Lung (tissue), 12 donors: ENCODE data around the gene TLL1. TPM values are rescaled to one million over a fixed set of nuclear protein-coding genes. Genes with fewer than 3 reads are reported as not detected.
A peak's percentile ranks its signal among the peaks of the same experiment; 100 is the strongest.

Source experiments
- ATAC-seq: fragments of 200-7000 bp; cut with Tn5 transposase; one replicate; pipeline ENCODE4 v1.9.1; 2020; ENCODE audit warnings: moderate number of reproducible peaks; ENCODE audit not compliant: insufficient read depth, low FRiP score
- DNase-seq, 3 donors: peaks; one replicate each; pipeline ENCODE4 v3.0.0-alpha.2; 2013 to 2017
- H3K27ac ChIP-seq, 2 donors: one replicate each; pipeline ENCODE4 v1.5.1; 2013; ENCODE audit warnings: mild to moderate bottlenecking in 2 of 2, moderate library complexity in 2 of 2, control low read depth in 1 of 2, inconsistent platforms in 1 of 2, low read depth in 1 of 2, low read length in 1 of 2
- H3K27me3 ChIP-seq, 3 donors: one replicate each; pipeline ENCODE4 v1.5.1; 2013; ENCODE audit warnings: low read length in 2 of 3; ENCODE audit not compliant: control insufficient read depth in 3 of 3, insufficient read depth in 3 of 3
- H3K36me3 ChIP-seq, 4 donors: one replicate each; pipeline ENCODE4 v1.5.1; 2013; ENCODE audit warnings: low read length in 4 of 4, mild to moderate bottlenecking in 1 of 4, moderate library complexity in 1 of 4; ENCODE audit not compliant: control insufficient read depth in 4 of 4, insufficient read depth in 4 of 4
- H3K4me1 ChIP-seq, 5 donors: one replicate each; pipeline ENCODE4 v1.5.1; 2013; ENCODE audit warnings: low read length in 5 of 5, mild to moderate bottlenecking in 2 of 5, moderate library complexity in 1 of 5; ENCODE audit not compliant: control insufficient read depth in 5 of 5, insufficient read depth in 5 of 5
- H3K4me3 ChIP-seq: one replicate; pipeline ENCODE4 v1.5.1; 2013; ENCODE audit warnings: mild to moderate bottlenecking, control low read depth, moderate library complexity
- H3K9ac ChIP-seq, 2 donors: one replicate each; pipeline ENCODE4 v1.5.1; 2013; ENCODE audit warnings: low read length in 2 of 2, control low read depth in 1 of 2; ENCODE audit not compliant: insufficient read depth in 1 of 2
- H3K9me3 ChIP-seq, 4 donors: one replicate each; pipeline ENCODE4 v1.5.1; 2013; ENCODE audit warnings: low read length in 3 of 4, mild to moderate bottlenecking in 1 of 4, moderate library complexity in 1 of 4; ENCODE audit not compliant: control insufficient read depth in 4 of 4, insufficient read depth in 3 of 4
- WGBS, 2 donors: extraction: QIAGEN DNeasy Blood & Tissue Kit; methylation state at CpG; one replicate each; pipeline ENCODE4 v1.1.7; 2013; 5-methylcytosine and 5-hydroxymethylcytosine counted together
- polyA plus RNA-seq, 2 donors: library from polyadenylated mRNA; stranded (reverse); fragments of 200-250 nt; gene quantifications; one replicate each; pipeline ENCODE4 v1.2.1, GENCODE V29; 2013
- total RNA-seq, 2 donors: library from RNA; depleted of rRNA in 1 of 2; stranded (reverse); fragments of >200 nt in 1 of 2; gene quantifications; one replicate each; pipeline ENCODE4 v1.2.1, GENCODE V29; 2014 to 2021
- TF ChIP-seq, protein P1 (sequence below): IDR thresholded peaks from 2 replicates; pipeline ENCODE4 v1.5.1; 2012; ENCODE audit warnings: mild to moderate bottlenecking; ENCODE audit errors: control extremely low read depth, extremely low read depth
- donor health status: control.
- donor health status: control.
- donor health status: Bipolar disorder and iron deficiency.
- donor health status: healthy.
- donor health status: DM: yes; HTN: yes; CAD: no.

TLL1 gene
- total and polyA plus RNA-seq, 4 donors = 0.93 to 5.7 (median 1.9) TPM

DNA sequence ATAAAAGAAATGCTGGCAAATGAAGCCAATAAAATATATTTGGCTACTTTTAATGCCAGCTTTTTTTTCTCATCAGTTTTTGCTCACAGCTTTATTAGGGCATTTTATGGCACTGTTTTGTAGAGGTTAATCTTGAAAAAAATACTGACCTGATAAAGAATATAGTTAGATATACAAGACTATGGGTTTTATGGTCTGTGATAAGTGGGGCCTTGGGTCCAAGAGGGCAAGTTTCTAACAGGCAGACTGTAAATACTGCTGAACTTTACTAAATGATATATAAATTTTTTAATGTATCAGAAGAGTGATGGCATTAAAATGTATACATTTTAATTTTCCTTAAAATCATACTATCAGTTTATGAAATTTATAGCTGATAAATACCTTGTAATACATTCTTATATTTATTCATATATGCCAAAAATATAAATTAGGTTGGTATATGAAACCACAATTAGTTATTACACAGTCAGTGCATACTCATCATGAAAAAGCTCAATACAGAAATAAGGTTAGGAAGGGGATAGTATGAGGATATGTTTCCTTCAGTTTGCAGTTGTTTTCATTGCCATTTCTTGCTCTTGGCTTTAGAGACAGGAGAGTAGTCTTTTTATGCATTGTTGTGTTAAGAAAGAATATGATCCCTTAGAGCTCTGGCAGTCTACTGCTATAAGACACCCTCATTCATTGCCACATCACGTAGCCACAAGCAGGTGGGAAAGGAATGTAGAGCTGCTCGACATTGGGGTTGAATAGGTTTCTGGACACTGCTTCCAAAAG is 146.6 kb downstream of the TLL1 start:
- no peak for DNase-seq
- TF ChIP-seq, protein P1, sequence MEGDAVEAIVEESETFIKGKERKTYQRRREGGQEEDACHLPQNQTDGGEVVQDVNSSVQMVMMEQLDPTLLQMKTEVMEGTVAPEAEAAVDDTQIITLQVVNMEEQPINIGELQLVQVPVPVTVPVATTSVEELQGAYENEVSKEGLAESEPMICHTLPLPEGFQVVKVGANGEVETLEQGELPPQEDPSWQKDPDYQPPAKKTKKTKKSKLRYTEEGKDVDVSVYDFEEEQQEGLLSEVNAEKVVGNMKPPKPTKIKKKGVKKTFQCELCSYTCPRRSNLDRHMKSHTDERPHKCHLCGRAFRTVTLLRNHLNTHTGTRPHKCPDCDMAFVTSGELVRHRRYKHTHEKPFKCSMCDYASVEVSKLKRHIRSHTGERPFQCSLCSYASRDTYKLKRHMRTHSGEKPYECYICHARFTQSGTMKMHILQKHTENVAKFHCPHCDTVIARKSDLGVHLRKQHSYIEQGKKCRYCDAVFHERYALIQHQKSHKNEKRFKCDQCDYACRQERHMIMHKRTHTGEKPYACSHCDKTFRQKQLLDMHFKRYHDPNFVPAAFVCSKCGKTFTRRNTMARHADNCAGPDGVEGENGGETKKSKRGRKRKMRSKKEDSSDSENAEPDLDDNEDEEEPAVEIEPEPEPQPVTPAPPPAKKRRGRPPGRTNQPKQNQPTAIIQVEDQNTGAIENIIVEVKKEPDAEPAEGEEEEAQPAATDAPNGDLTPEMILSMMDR = no peak
- ATAC-seq = no peak

DNA sequence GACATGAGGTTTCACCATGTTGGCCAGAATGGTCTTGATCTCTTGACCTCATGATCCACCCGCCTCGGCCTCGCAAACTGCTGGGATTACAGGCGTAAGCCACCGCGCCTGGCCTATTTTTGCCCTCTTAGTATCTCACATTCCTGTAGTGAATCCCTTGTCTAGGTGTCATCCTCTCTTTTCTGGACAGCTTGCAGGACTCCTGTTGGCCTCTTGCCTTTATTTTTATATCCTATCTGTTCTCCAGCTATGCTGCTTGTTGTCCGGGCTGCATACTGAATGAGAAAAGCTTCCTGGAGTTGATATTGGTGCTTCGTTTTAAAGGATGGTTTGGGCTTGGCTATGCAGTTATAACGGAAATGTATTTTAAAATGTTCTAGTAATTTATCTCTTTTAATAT is 148.6 kb downstream of the TLL1 start:
- Histone ChIP-seq H3K27me3 (no peaks in the 10 kb centered on the region), H3K9ac (no peak overlapping the region), H3K27ac (no peak overlapping the region), H3K36me3 (no peaks in the 10 kb centered on the region), H3K4me3 (no peak overlapping the region), H3K4me1 (no peaks in the 10 kb centered on the region), H3K9me3 (no peaks in the 10 kb centered on the region)
- DNase-seq (no peak), ATAC-seq (no peak)
- TF ChIP-seq, protein P1 = no peak
- WGBS, 2 donors = 94 to 97% methylated on average over 9 of the region's 9 CpGs

More for the DNA sequence above, 146.6 kb downstream of the TLL1 start:
- Histone ChIP-seq H3K36me3 (no peaks in the 10 kb centered on the region), H3K4me1 (no peaks in the 10 kb centered on the region), H3K4me3 (no peak overlapping the region), H3K27ac (no peak overlapping the region), H3K9ac (no peak overlapping the region), H3K27me3 (no peaks in the 10 kb centered on the region), H3K9me3 (no peaks in the 10 kb centered on the region)
- WGBS, 2 donors = 86 to 95% methylated on average over 2 of the region's 2 CpGs

DNA sequence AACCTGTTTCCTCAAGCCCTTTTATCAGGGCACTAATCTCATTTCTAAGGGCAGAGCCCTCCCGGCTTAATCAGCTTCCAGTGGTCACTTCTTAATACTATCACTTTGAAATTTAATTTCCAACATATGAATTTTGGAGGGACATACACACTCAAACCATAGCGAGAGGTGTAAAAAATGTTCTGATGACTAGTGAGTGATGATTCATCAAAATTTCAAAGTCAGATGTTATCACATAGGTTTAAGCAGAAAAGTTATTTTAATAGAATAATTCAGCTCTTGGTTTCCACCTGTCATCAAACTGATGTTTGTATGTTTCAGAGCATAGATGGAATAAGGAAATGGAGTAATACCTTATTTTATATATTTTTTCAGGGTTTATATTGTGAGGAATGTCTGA is 161.9 kb downstream of the TLL1 start:
- no peaks in the 10 kb centered on the region for H3K9me3 ChIP-seq
- no peak overlapping the region for H3K27ac ChIP-seq
- TF ChIP-seq, protein P1 = no peak
- H3K4me1 ChIP-seq = no peaks in the 10 kb centered on the region
- no peaks in the 10 kb centered on the region for H3K36me3 ChIP-seq
- ATAC-seq = no peak
- no peak overlapping the region for H3K4me3 ChIP-seq
- no peak for DNase-seq
- 90 to 94% methylated on average over 2 of the region's 2 CpGs for WGBS, 2 donors
- no peaks in the 10 kb centered on the region for H3K27me3 ChIP-seq
- no peak overlapping the region for H3K9ac ChIP-seq

DNA sequence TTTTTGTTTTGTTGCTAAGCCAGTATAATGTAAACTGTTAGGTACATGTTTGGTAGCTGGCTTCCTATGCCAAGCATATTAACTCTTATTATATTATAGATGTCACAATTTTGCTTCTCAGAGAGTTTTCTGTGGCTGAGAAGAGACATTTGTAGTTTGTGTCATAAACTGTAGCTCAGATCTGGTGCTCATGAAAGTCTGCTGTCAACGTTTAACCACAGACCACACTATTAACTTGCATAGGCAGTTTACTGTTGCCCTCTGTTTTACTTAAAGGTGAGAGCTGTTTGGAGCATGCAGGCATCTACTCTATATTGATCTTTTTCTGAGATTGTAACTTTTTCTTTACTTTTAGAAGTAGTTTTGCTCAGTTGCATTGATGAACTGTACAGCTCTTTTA is 166.8 kb downstream of the TLL1 start:
- DNase-seq (peak in 1 of 3 donors; percentile 1), ATAC-seq (no peak)
- Histone ChIP-seq H3K27me3 (no peaks in the 10 kb centered on the region), H3K4me3 (no peak overlapping the region), H3K9me3 (no peaks in the 10 kb centered on the region), H3K27ac (no peak overlapping the region), H3K9ac (no peak overlapping the region), H3K4me1 (no peaks in the 10 kb centered on the region), H3K36me3 (no peaks in the 10 kb centered on the region)
- WGBS, 2 donors = 30 to 34% methylated on average over 1 of the region's 1 CpG
- TF ChIP-seq, protein P1 = no peak
